BLaER1 (cell line): ENCODE results near the gene MAST4.

ENCODE experiments used
- H3K27ac ChIP-seq: shearing (Covaris generic); formaldehyde crosslinking; 2 replicates; pipeline ENCODE4 v1.8.1; 2022
- H3K27me3 ChIP-seq: shearing (Covaris generic); formaldehyde crosslinking; 2 replicates; pipeline ENCODE4 v1.8.1; 2022
- H3K36me3 ChIP-seq: shearing (Covaris generic); formaldehyde crosslinking; 2 replicates; pipeline ENCODE4 v1.8.1; 2022
- H3K4me1 ChIP-seq: shearing (Covaris generic); formaldehyde crosslinking; 2 replicates; pipeline ENCODE4 v1.8.1; 2022
- H3K4me2 ChIP-seq: shearing (Covaris generic); formaldehyde crosslinking; 2 replicates; pipeline ENCODE4 v1.8.1; 2022
- H3K4me3 ChIP-seq: shearing (Covaris generic); formaldehyde crosslinking; 2 replicates; pipeline ENCODE4 v1.8.1; 2022
- H3K9ac ChIP-seq: shearing (Covaris generic); formaldehyde crosslinking; 2 replicates; pipeline ENCODE4 v1.8.1; 2022
- H3K9me3 ChIP-seq: shearing (Covaris generic); formaldehyde crosslinking; 2 replicates; pipeline ENCODE4 v1.8.1; 2022
- H4K20me1 ChIP-seq: shearing (Covaris generic); formaldehyde crosslinking; 2 replicates; pipeline ENCODE4 v1.8.1; 2022
- Cebpa-rat ChIP-seq: shearing (Covaris generic); IDR thresholded peaks from 2 replicates; pipeline ENCODE4 v1.8.1; 2022

MAST4 gene

GRCh38 chr5:67002832-67003684 lies 406.9 kb downstream of the MAST4 start:
- peaks cover 43% of the 10 kb centered on the region for H3K4me1 ChIP-seq
- H4K20me1 ChIP-seq, result no peaks in the 10 kb centered on the region
- peak overlapping the region; percentile 84; the same call in 1 of the 2 replicates for H3K9ac ChIP-seq
- no peaks in the 10 kb centered on the region for H3K9me3 ChIP-seq
- peak overlapping the region; percentile 96 for H3K4me2 ChIP-seq
- TF ChIP-seq Cebpa-rat, result no peak
- no peaks in the 10 kb centered on the region for H3K27me3 ChIP-seq
- H3K4me3 ChIP-seq, result peak overlapping the region; percentile 74
- H3K27ac ChIP-seq, result no peak overlapping the region
- H3K36me3 ChIP-seq, result no peaks in the 10 kb centered on the region

- peaks cover 43% of the 10 kb centered on the region for H3K4me1 ChIP-seq
- H3K27me3 ChIP-seq, result no peaks in the 10 kb centered on the region
- H4K20me1 ChIP-seq, result no peaks in the 10 kb centered on the region
- peak overlapping the region; percentile 74 for H3K4me3 ChIP-seq
- no peak for TF ChIP-seq Cebpa-rat
- H3K27ac ChIP-seq, result peak overlapping the region; percentile 81
- H3K36me3 ChIP-seq, result no peaks in the 10 kb centered on the region
- no peaks in the 10 kb centered on the region for H3K9me3 ChIP-seq
- H3K4me2 ChIP-seq, result peak overlapping the region; percentile 96
- H3K9ac ChIP-seq, result peak overlapping the region; percentile 84
Observed at GRCh38 chr5:67003685-67003934, 407.4 kb downstream of the MAST4 start.

- Histone ChIP-seq H4K20me1 (no peaks in the 10 kb centered on the region), H3K9ac (peak overlapping the region; percentile 84), H3K4me3 (peak overlapping the region; percentile 74), H3K4me2 (peak overlapping the region; percentile 96), H3K27me3 (no peaks in the 10 kb centered on the region), H3K9me3 (no peaks in the 10 kb centered on the region), H3K4me1 (peaks cover 43% of the 10 kb centered on the region), H3K27ac (peak overlapping the region; percentile 81), H3K36me3 (no peaks in the 10 kb centered on the region)
- no peak for TF ChIP-seq Cebpa-rat
Observed at GRCh38 chr5:67003935-67004729, 407.9 kb downstream of the MAST4 start.

GRCh38 chr5:67004730-67005350 lies 408.6 kb downstream of the MAST4 start:
- no peak for TF ChIP-seq Cebpa-rat
- H3K27ac ChIP-seq, result peak overlapping the region; percentile 81
- peak overlapping the region; percentile 84 for H3K9ac ChIP-seq
- H3K4me3 ChIP-seq, result peak overlapping the region; percentile 74
- H3K4me1 ChIP-seq, result peaks cover 43% of the 10 kb centered on the region
- H3K9me3 ChIP-seq, result no peaks in the 10 kb centered on the region
- no peaks in the 10 kb centered on the region for H4K20me1 ChIP-seq
- H3K4me2 ChIP-seq, result peak overlapping the region; percentile 96
- H3K27me3 ChIP-seq, result no peaks in the 10 kb centered on the region
- H3K36me3 ChIP-seq, result no peaks in the 10 kb centered on the region

GRCh38 chr5:67005737-67006499 lies 409.7 kb downstream of the MAST4 start:
- TF ChIP-seq Cebpa-rat, result no peak
- H3K9me3 ChIP-seq, result no peaks in the 10 kb centered on the region
- no peaks in the 10 kb centered on the region for H4K20me1 ChIP-seq
- H3K27ac ChIP-seq, result peak overlapping the region; percentile 81
- H3K4me3 ChIP-seq, result peak overlapping the region; percentile 74
- peaks cover 50% of the 10 kb centered on the region for H3K4me1 ChIP-seq
- H3K9ac ChIP-seq, result peak overlapping the region; percentile 84; the same call in 1 of the 2 replicates
- peak overlapping the region; percentile 96 for H3K4me2 ChIP-seq
- H3K36me3 ChIP-seq, result no peaks in the 10 kb centered on the region
- H3K27me3 ChIP-seq, result no peaks in the 10 kb centered on the region

- Histone ChIP-seq H3K9me3 (no peaks in the 10 kb centered on the region), H3K9ac (no peak overlapping the region)
Observed at GRCh38 chr5:67006500-67006848, 410.3 kb downstream of the MAST4 start.

GRCh38 chr5:67009028-67009427 lies 412.8 kb downstream of the MAST4 start:
- H3K9ac ChIP-seq, result no peak overlapping the region
- no peak overlapping the region for H3K4me2 ChIP-seq
- H3K36me3 ChIP-seq, result no peaks in the 10 kb centered on the region
- no peak overlapping the region for H3K27ac ChIP-seq
- H3K4me3 ChIP-seq, result no peak overlapping the region
- H3K9me3 ChIP-seq, result no peaks in the 10 kb centered on the region
- no peaks in the 10 kb centered on the region for H3K27me3 ChIP-seq
- H4K20me1 ChIP-seq, result 0 out of 2 replicates have a peak, but pooled peaks cover 4% of the 10 kb centered on the region
- peaks cover 46% of the 10 kb centered on the region for H3K4me1 ChIP-seq
- no peak for TF ChIP-seq Cebpa-rat

More at GRCh38 chr5:67006500-67006848, 410.3 kb downstream of the MAST4 start:
- Histone ChIP-seq H3K36me3 (no peaks in the 10 kb centered on the region), H3K27ac (no peak overlapping the region), H3K4me2 (peak overlapping the region; percentile 96), H4K20me1 (0 out of 2 replicates have a peak, but pooled peaks cover 4% of the 10 kb centered on the region), H3K27me3 (no peaks in the 10 kb centered on the region), H3K4me3 (peak overlapping the region; percentile 74; the same call in 1 of the 2 replicates), H3K4me1 (peaks cover 56% of the 10 kb centered on the region)
- TF ChIP-seq Cebpa-rat, result no peak

GRCh38 chr5:67010684-67011409 lies 414.7 kb downstream of the MAST4 start:
- H3K36me3 ChIP-seq, result no peaks in the 10 kb centered on the region
- peak overlapping the region; percentile 32 for H3K4me2 ChIP-seq
- H3K27me3 ChIP-seq, result no peaks in the 10 kb centered on the region
- H4K20me1 ChIP-seq, result 0 out of 2 replicates have a peak, but pooled peaks cover 4% of the 10 kb centered on the region
- H3K4me3 ChIP-seq, result no peak overlapping the region
- no peak overlapping the region for H3K27ac ChIP-seq
- no peaks in the 10 kb centered on the region for H3K9me3 ChIP-seq
- TF ChIP-seq Cebpa-rat, result no peak
- peaks cover 36% of the 10 kb centered on the region for H3K4me1 ChIP-seq
- no peak overlapping the region for H3K9ac ChIP-seq
